HG02588 (cell line): ENCODE results near the gene TMEM115.
"Not testable (repeated sequence)": the region's sequence is repeated elsewhere in the genome, so short reads cannot be mapped to it uniquely, and the experiment has no call there.

Experiments used
- ATAC-seq: cut with Tn5 transposase; IDR thresholded peaks from one replicate; pipeline ENCODE4 v1.9.1; 2021; ENCODE audit warnings: mild to moderate bottlenecking, moderate library complexity; ENCODE audit not compliant: unreplicated experiment

The TMEM115 gene

DNA sequence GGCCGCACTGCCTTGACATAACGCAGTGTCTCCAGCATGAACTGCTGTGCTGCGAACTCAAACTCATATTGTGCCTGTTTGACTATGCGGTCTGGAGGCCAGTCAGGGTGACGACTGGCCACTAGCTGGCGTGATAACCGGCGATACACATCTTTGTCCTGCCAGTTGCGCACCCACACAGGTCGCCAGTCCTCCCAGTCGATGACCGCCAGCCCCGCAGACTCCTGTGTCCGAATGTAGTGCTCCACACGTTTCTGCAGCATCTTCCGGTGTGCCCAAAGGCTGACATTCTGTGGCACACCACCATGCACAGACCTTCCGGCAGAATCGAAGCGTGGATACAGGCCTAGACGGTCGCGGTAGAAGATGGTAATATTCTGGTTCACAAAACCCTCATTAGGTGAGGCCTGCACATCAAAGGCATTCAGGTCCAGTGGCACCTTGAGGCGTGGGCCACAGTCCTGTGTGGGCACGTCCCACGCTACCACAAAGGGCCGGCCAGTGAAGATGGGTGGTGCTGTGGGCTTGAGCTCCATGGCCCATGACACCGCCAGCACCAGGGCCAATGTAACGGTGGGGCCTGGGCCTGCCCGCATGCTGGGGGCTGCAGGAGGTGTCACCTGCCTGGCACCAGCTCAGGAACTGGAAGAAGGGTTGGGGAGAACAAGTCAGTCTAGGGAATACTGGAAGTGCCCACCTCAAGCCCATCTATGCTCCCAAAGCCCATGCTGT, 39.3 kb downstream of the TMEM115 start:
- no peak for ATAC-seq

- ATAC-seq, result no peak
Measured at GRCh38 chr3:50319181-50319893, 40.0 kb downstream of the TMEM115 start.

DNA sequence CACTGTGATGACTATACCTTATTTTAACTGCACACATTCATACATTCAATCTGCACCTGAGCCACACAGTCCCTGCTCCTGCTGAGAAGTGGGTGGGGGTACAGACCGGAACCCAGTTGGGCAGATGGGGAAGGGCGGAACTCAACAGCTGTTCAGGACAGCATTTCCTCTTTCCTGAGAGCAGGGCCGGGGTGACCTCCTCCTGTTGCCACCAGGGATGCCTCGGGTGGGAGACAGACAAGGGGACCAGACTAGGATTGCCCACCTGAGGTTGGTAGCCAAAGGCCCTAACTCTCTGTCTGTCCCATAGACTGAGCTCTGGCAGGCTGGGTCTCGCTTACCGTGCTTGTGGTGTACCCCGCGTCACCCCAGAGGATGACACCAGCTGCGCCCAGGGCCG, 40.7 kb downstream of the TMEM115 start:
- ATAC-seq, result no peak

GRCh38 chr3:50318163-50318562, 41.2 kb downstream of the TMEM115 start:
- no peak for ATAC-seq

DNA sequence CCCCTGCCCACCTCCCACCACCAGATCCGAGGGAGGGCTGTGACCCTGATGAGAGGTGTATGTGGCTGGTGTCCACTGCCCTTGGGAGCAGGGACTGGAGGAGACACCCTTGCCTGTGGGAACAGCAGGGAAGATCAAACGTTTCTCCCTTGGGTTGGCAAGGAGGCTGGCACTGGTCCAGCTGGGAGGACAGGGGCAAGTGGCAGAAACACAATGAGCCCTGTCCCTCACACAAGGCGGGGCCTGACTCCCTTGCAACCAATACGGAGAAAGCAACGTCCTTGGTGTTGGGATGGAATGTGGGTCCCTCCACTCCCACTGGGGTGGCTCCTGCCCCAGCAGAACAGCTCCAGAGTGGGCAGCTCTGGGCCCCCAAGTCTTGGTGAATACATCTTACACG, 42.0 kb downstream of the TMEM115 start:
- ATAC-seq, result no peak

DNA sequence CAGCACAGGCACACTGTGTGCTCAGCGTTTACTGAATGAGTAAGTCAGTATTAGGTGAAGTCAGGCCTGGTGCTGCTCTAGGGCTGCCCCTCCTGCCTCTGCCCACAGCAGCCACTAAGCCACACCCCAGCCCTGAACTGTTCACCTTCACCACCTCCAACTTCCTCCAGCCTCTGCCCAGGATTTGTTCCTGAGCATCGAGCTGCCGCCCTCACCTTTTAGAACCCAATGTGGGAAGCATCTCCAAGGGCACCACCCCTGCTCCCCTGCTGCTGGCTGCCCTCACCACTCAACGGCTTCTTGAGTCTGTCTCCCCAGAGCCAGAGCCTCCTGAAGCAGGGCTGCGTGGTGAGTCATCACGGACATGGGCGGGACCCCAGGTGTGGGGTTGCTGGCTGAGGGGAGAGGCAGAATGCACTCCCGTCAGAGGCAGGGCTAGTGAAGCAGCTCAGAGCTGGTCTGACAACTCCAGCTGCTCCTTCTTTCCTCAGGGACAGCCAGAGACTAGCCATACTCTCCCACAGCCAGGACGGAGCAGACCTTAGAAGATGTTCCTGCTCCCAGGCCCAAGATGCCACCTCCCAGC, 42.6 kb downstream of the TMEM115 start:
- no peak for ATAC-seq

- ATAC-seq, result no peak
Measured at GRCh38 chr3:50314816-50315215, 44.5 kb downstream of the TMEM115 start.

GRCh38 chr3:50314342-50314741, 45.0 kb downstream of the TMEM115 start:
- ATAC-seq, result no peak

GRCh38 chr3:50312041-50312440, 47.3 kb downstream of the TMEM115 start:
- ATAC-seq, result not testable (repeated sequence)
